HepG2 (cell line): ENCODE results near the gene MPC1. TPM values are rescaled to one million over a fixed set of nuclear protein-coding genes. Genes with fewer than 3 reads are reported as not detected.

Experiments
- ATAC-seq: fragments of 200-7000 bp; cut with Tn5 transposase; 3 replicates; pipeline ENCODE4 v1.9.1; 2020; ENCODE audit warnings: mild to moderate bottlenecking, moderate library complexity
- BruUV-seq: library from RNA; stranded (reverse); fragments of 400-500 nt; replicated peaks from 2 replicates; lab custom pipeline; 2021; lab: Mats Ljungman, UMichigan
- CTCF ChIA-PET: fragments of 300-600 bp; formaldehyde crosslinking; extraction: SDS; loops from one replicate; lab custom pipeline; 2021; ENCODE audit warnings: low total read pairs, inconsistent platforms, low intra/inter-chr PET ratio; lab: Yijun Ruan, JAX
- POLR2A ChIA-PET: fragments of 350-600 bp; sonication (Branson Sonifier 250); formaldehyde crosslinking; loops from one replicate; lab custom pipeline; 2020; ENCODE audit warnings: antibody characterized with exemption, inconsistent platforms; lab: Yijun Ruan, JAX
- DNase-seq: peaks from one replicate; pipeline ENCODE4 v3.0.0-alpha.2; 2015; ENCODE audit warnings: low spot score
- FAIRE-seq: peaks from 3 replicates; lab custom pipeline; 2011; peaks lifted over from hg19 to GRCh38; lab: Jason Lieb, UNC
- H2AFZ ChIP-seq: one replicate; pipeline ENCODE4 v1.6.1; 2011; ENCODE audit warnings: low read length, inconsistent platforms
- H3K27ac ChIP-seq: fragments of 300-600 bp; 3 replicates; pipeline ENCODE4 v1.8.0; 2011; ENCODE audit warnings: mixed run types, mild to moderate bottlenecking, mixed read lengths, low read length, inconsistent platforms; ENCODE audit not compliant: insufficient read depth; ENCODE audit errors: extremely low read length
- H3K27me3 ChIP-seq, 2 experiments: fragments of 200-600 bp in 1 of 2; 2 replicates in 1 of 2; 3 replicates in 1 of 2; pipeline versions ENCODE4 v1.6.0 to v1.8.0; 2011; ENCODE audit warnings: low read length in 2 of 2, mild to moderate bottlenecking in 2 of 2, moderate library complexity in 2 of 2, inconsistent platforms in 1 of 2; ENCODE audit not compliant: insufficient read depth in 2 of 2, control insufficient read depth in 1 of 2
- H3K36me3 ChIP-seq, 2 experiments: fragments of 200-600 bp in 1 of 2; replicated peaks in 1 of 2; 2 replicates in 1 of 2; 3 replicates in 1 of 2; pipeline versions ENCODE4 v1.5.1 to v1.8.0; 2011; ENCODE audit warnings: low read length in 2 of 2, inconsistent platforms in 1 of 2; ENCODE audit not compliant: insufficient read depth in 2 of 2, control insufficient read depth in 1 of 2
- H3K4me1 ChIP-seq: 2 replicates; pipeline ENCODE4 v1.5.1; 2012; ENCODE audit warnings: low read length, inconsistent platforms; ENCODE audit not compliant: insufficient read depth
- H3K4me2 ChIP-seq: 2 replicates; pipeline ENCODE4 v1.6.0; 2011; ENCODE audit warnings: low read depth, low read length, inconsistent platforms
- H3K4me3 ChIP-seq, 3 experiments: fragments of 200-600 bp in 1 of 3; sonication (generic), shearing (Covaris generic) in 1 of 3; replicated peaks in 1 of 3; 2 replicates each; pipeline ENCODE4 v1.5.1; 2011 to 2016; ENCODE audit warnings: low read length in 3 of 3, inconsistent platforms in 2 of 3, low read depth in 2 of 3, mild to moderate bottlenecking in 2 of 3, control low read depth in 1 of 3, mixed read lengths in 1 of 3; ENCODE audit not compliant: insufficient read depth in 1 of 3
- H3K79me2 ChIP-seq: one replicate; pipeline ENCODE4 v1.6.1; 2011; ENCODE audit warnings: low read length, inconsistent platforms; ENCODE audit not compliant: insufficient read depth
- H3K9ac ChIP-seq: 2 replicates; pipeline ENCODE4 v1.6.0; 2011; ENCODE audit warnings: mild to moderate bottlenecking, low read depth, low read length, inconsistent platforms; ENCODE audit not compliant: insufficient read depth
- H3K9me3 ChIP-seq: 2 replicates; pipeline ENCODE4 v1.5.1; 2012; ENCODE audit warnings: mild to moderate bottlenecking, low read length
- H4K20me1 ChIP-seq: 2 replicates; pipeline ENCODE4 v1.6.0; 2011; ENCODE audit warnings: inconsistent platforms, mild to moderate bottlenecking, low read length, moderate library complexity; ENCODE audit not compliant: insufficient read depth
- CCAR2 ChIP-seq: fragments of 200-400 bp; formaldehyde crosslinking; optimal IDR thresholded peaks from 2 replicates; pipeline ENCODE3; 2018; ENCODE audit warnings: low read depth, mild to moderate bottlenecking, low read length, moderate library complexity
- ZNF350 ChIP-seq: sonication (generic); formaldehyde crosslinking; IDR thresholded peaks from 2 replicates; pipeline ENCODE4 v1.4.0; 2020; ENCODE audit warnings: mild to moderate bottlenecking, low read depth, missing genetic modification reagents, borderline replicate concordance
- in situ Hi-C: cut with HindIII; loops from 2 replicates; pipeline ENCODE4 v1.10.0; 2017; ENCODE audit warnings: low pct_unique_long_range_greater_than_20kb; ENCODE audit not compliant: extremely low pct_ligation_motif_present
- intact Hi-C: fragments of 100-400 bp; cut with micrococcal nuclease; formaldehyde crosslinking; loops from one replicate; pipeline ENCODE4 v1.10.0; 2022; ENCODE audit not compliant: unreplicated experiment
- polyA plus RNA-seq, 8 experiments: library from polyadenylated mRNA; depleted of rRNA in 3 of 8; stranded (reverse) in 7 of 8; unstranded in 1 of 8; fragments of >200 nt; fragmentation: Illumina TruSeq in 4 of 8; extraction: Trizol in 4 of 8; gene quantifications; 2 replicates each; pipeline versions ENCODE4 v1.2.1 to v1.2.3, GENCODE V29; 2011 to 2016; ENCODE audit warnings: low read depth in 4 of 8, missing spikeins in 1 of 8, mixed read lengths in 1 of 8; ENCODE audit not compliant: insufficient read depth in 1 of 8
- total RNA-seq, 5 experiments: library from RNA; depleted of rRNA; stranded (reverse); fragments of >200 nt; fragmentation: Illumina TruSeq; extraction: Trizol; gene quantifications; 2 replicates each; pipeline ENCODE4 v1.2.3, GENCODE V29; 2016; ENCODE audit warnings: low read depth in 1 of 5
- TF ChIP-seq, protein P1 (sequence below): sonication (generic); formaldehyde crosslinking; IDR thresholded peaks from 2 replicates; pipeline ENCODE4 v1.5.0; 2020; ENCODE audit warnings: missing genetic modification reagents
- TF ChIP-seq, protein P2 (sequence below): sonication (generic); formaldehyde crosslinking; IDR thresholded peaks from 2 replicates; pipeline ENCODE4 v1.4.0; 2020; ENCODE audit warnings: missing genetic modification reagents
- TF ChIP-seq, protein P3 (sequence below): sonication (generic); formaldehyde crosslinking; IDR thresholded peaks from 2 replicates; pipeline ENCODE4 v1.4.0; 2020; ENCODE audit warnings: missing genetic modification reagents

The MPC1 gene
- total and polyA plus RNA-seq, 2 of the 13 experiments (the other 11 are each of a cell fraction or from before 2014, with no cell fraction given): 189 to 214 TPM

DNA sequence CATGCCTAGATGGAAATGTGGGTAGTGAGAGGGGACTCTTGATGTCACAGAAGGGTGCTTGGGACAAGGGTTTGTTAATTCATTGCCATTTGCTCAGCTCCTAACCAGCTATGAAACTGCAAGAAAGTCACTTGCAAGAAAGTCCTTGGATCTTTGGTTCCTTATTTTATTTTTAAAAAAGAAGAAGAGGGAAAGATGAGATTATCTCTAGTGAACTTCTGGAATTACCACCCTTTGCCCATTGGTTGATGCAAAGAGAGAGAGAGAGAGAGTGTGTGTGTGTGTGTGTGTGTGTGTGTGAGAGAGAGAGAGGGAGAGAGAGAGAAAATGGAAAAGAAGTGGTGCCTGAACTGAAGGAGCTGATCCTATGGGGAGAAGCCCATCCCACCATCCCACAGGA is 35.8 kb downstream of the MPC1 start:
- Histone ChIP-seq H3K79me2 (peaks cover 12% of the 10 kb centered on the region), H3K4me2 (no peak overlapping the region), H3K9me3 (peaks cover 12% of the 10 kb centered on the region; the same call in 1 of the 2 replicates), H4K20me1 (no peaks in the 10 kb centered on the region), H3K9ac (no peak overlapping the region), H3K27me3 (no peaks in the 10 kb centered on the region; a peak in 1 of 5 replicates), H3K36me3 (no peaks in the 10 kb centered on the region), H2AFZ (no peak overlapping the region), H3K27ac (no peak overlapping the region), H3K4me3 (no peak overlapping the region), H3K4me1 (peaks cover 82% of the 10 kb centered on the region)
- no peak for FAIRE-seq
- intact Hi-C loops (no loop called here), in situ Hi-C loops (no loop called here)
- CTCF ChIA-PET: no interaction called here
- ATAC-seq: no peak
- TF ChIP-seq ZNF350 (CRISPR knock-in tag): no peak
- TF ChIP-seq, protein P1, sequence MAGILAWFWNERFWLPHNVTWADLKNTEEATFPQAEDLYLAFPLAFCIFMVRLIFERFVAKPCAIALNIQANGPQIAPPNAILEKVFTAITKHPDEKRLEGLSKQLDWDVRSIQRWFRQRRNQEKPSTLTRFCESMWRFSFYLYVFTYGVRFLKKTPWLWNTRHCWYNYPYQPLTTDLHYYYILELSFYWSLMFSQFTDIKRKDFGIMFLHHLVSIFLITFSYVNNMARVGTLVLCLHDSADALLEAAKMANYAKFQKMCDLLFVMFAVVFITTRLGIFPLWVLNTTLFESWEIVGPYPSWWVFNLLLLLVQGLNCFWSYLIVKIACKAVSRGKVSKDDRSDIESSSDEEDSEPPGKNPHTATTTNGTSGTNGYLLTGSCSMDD (CRISPR knock-in tag): no peak
- TF ChIP-seq CCAR2: no peak
- TF ChIP-seq, protein P2, sequence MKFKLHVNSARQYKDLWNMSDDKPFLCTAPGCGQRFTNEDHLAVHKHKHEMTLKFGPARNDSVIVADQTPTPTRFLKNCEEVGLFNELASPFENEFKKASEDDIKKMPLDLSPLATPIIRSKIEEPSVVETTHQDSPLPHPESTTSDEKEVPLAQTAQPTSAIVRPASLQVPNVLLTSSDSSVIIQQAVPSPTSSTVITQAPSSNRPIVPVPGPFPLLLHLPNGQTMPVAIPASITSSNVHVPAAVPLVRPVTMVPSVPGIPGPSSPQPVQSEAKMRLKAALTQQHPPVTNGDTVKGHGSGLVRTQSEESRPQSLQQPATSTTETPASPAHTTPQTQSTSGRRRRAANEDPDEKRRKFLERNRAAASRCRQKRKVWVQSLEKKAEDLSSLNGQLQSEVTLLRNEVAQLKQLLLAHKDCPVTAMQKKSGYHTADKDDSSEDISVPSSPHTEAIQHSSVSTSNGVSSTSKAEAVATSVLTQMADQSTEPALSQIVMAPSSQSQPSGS (CRISPR knock-in tag): no peak
- TF ChIP-seq, protein P3, sequence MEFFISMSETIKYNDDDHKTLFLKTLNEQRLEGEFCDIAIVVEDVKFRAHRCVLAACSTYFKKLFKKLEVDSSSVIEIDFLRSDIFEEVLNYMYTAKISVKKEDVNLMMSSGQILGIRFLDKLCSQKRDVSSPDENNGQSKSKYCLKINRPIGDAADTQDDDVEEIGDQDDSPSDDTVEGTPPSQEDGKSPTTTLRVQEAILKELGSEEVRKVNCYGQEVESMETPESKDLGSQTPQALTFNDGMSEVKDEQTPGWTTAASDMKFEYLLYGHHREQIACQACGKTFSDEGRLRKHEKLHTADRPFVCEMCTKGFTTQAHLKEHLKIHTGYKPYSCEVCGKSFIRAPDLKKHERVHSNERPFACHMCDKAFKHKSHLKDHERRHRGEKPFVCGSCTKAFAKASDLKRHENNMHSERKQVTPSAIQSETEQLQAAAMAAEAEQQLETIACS: no peak
- no peak for DNase-seq
- BruUV-seq: no TSS peak
- POLR2A ChIA-PET: interaction anchor here (0.7 kb wide), 1 partner anchor 51 kb away, joined by 3 read pairs; no protein-coding TSS in a partner anchor
